HEK293 (cell line): ENCODE results near the gene TMEM79.

Experiments used
- CTCF ChIA-PET: fragments of 350-600 bp; formaldehyde crosslinking; extraction: SDS; loops from one replicate; lab custom pipeline; 2021; ENCODE audit warnings: antibody characterized with exemption; lab: Yijun Ruan, JAX
- POLR2A ChIA-PET: fragments of 300-600 bp; formaldehyde crosslinking; extraction: SDS; loops from one replicate; lab custom pipeline; 2020; ENCODE audit warnings: antibody characterized with exemption, inconsistent platforms; lab: Yijun Ruan, JAX
- H3K27ac ChIP-seq: fragments of 200-500 bp; sonication (Bioruptor generic); 2 replicates; pipeline ENCODE4 v1.5.1; 2014; ENCODE audit warnings: low read depth, low read length, control low read depth, inconsistent platforms; ENCODE audit errors: extremely low read depth
- H3K36me3 ChIP-seq, 2 experiments: fragments of 200-500 bp in 1 of 2; sonication (Bioruptor generic) in 1 of 2; 1 replicate in 1 of 2; 2 replicates in 1 of 2; pipeline ENCODE4 v1.5.1; 2014 to 2017; ENCODE audit warnings: inconsistent platforms in 2 of 2, low read length in 2 of 2; ENCODE audit not compliant: control insufficient read depth in 2 of 2, insufficient read depth in 1 of 2
- H3K4me1 ChIP-seq: fragments of 200-500 bp; sonication (Bioruptor generic); 2 replicates; pipeline ENCODE4 v1.5.1; 2014; ENCODE audit warnings: mild to moderate bottlenecking, low read length, inconsistent platforms; ENCODE audit not compliant: control insufficient read depth, insufficient read depth
- H3K4me3 ChIP-seq: 2 replicates; pipeline ENCODE4 v1.5.1; 2011; ENCODE audit warnings: low read depth, mild to moderate bottlenecking, control low read depth, low read length, moderate library complexity
- H3K9me3 ChIP-seq: fragments of 200-500 bp; sonication (Bioruptor generic); 2 replicates; pipeline ENCODE4 v1.5.1; 2014; ENCODE audit warnings: low read depth, low read length, inconsistent platforms; ENCODE audit not compliant: control insufficient read depth, insufficient read depth
- IKZF3 ChIP-seq: fragments of 450-650 bp; IDR thresholded peaks from 2 replicates; pipeline ENCODE4 v1.5.0; 2018; ENCODE audit warnings: missing biosample characterization, mild to moderate bottlenecking, missing genetic modification characterization, moderate library complexity
- MEIS1 ChIP-seq: sonication (generic); formaldehyde crosslinking; IDR thresholded peaks from 2 replicates; pipeline ENCODE4 v1.8.1; 2022; ENCODE audit warnings: missing genetic modification reagents, mild to moderate bottlenecking, borderline replicate concordance
- MZF1 ChIP-seq: fragments of 450-650 bp; formaldehyde crosslinking; IDR thresholded peaks from 2 replicates; pipeline ENCODE4 v1.5.1; 2017; ENCODE audit warnings: missing biosample characterization, missing genetic modification characterization, borderline replicate concordance
- SCRT2 ChIP-seq: fragments of 450-650 bp; formaldehyde crosslinking; IDR thresholded peaks from 2 replicates; pipeline ENCODE4 v1.5.1; 2016; ENCODE audit warnings: missing biosample characterization, missing genetic modification characterization
- SP3 ChIP-seq: fragments of 450-650 bp; formaldehyde crosslinking; IDR thresholded peaks from 2 replicates; pipeline ENCODE4 v1.5.1; 2016; ENCODE audit warnings: missing biosample characterization, missing genetic modification characterization
- TCF7L2 ChIP-seq: IDR thresholded peaks from 2 replicates; pipeline ENCODE4 v1.6.1; 2011; ENCODE audit warnings: low read depth, mild to moderate bottlenecking, inconsistent platforms, low read length, moderate library complexity, borderline replicate concordance
- WT1 ChIP-seq: fragments of 450-650 bp; formaldehyde crosslinking; IDR thresholded peaks from 2 replicates; pipeline ENCODE4 v1.5.1; 2016; ENCODE audit warnings: missing biosample characterization, missing genetic modification characterization
- ZBTB49 ChIP-seq: fragments of 450-650 bp; formaldehyde crosslinking; IDR thresholded peaks from 2 replicates; pipeline ENCODE4 v1.5.1; 2016; ENCODE audit warnings: missing biosample characterization, missing genetic modification characterization, low read depth
- ZFP69B ChIP-seq: fragments of 450-650 bp; formaldehyde crosslinking; IDR thresholded peaks from 2 replicates; pipeline ENCODE4 v1.5.1; 2016; ENCODE audit warnings: missing biosample characterization, missing genetic modification characterization
- ZNF19 ChIP-seq: fragments of 450-650 bp; formaldehyde crosslinking; IDR thresholded peaks from 2 replicates; pipeline ENCODE4; 2016; ENCODE audit warnings: missing biosample characterization, missing genetic modification characterization, low read depth
- ZNF274 ChIP-seq, 2 experiments: fragments of 200-500 bp in 1 of 2; fragments of 450-650 bp in 1 of 2; sonication (Bioruptor generic) in 1 of 2; formaldehyde crosslinking in 1 of 2; IDR thresholded peaks; 2 replicates each; pipeline versions ENCODE4 v1.5.1 to v1.6.1; 2014 to 2016; ENCODE audit warnings: borderline replicate concordance in 1 of 2, inconsistent platforms in 1 of 2, low read length in 1 of 2, missing biosample characterization in 1 of 2, missing genetic modification characterization in 1 of 2
- ZNF280D ChIP-seq: fragments of 450-650 bp; formaldehyde crosslinking; IDR thresholded peaks from 2 replicates; pipeline ENCODE4 v1.5.1; 2016; ENCODE audit warnings: missing biosample characterization, missing genetic modification characterization
- ZNF341 ChIP-seq: fragments of 450-650 bp; formaldehyde crosslinking; IDR thresholded peaks from 2 replicates; pipeline ENCODE4; 2016; ENCODE audit warnings: low read depth, missing biosample characterization, missing genetic modification characterization
- ZNF350 ChIP-seq: fragments of 450-650 bp; formaldehyde crosslinking; IDR thresholded peaks from 2 replicates; pipeline ENCODE4 v1.5.0; 2017; ENCODE audit warnings: missing biosample characterization, mild to moderate bottlenecking, missing genetic modification characterization
- ZNF513 ChIP-seq: fragments of 450-650 bp; IDR thresholded peaks from 2 replicates; pipeline ENCODE4 v1.5.1; 2018; ENCODE audit warnings: missing biosample characterization, missing genetic modification characterization
- ZNF561 ChIP-seq: fragments of 450-650 bp; IDR thresholded peaks from 2 replicates; pipeline ENCODE4 v1.5.1; 2018; ENCODE audit warnings: missing biosample characterization, missing genetic modification characterization, borderline replicate concordance
- ZNF623 ChIP-seq: fragments of 450-650 bp; formaldehyde crosslinking; IDR thresholded peaks from 2 replicates; pipeline ENCODE4 v1.5.1; 2016; ENCODE audit warnings: missing biosample characterization, missing genetic modification characterization
- ZNF76 ChIP-seq: fragments of 450-650 bp; formaldehyde crosslinking; IDR thresholded peaks from 2 replicates; pipeline ENCODE4; 2016; ENCODE audit warnings: low read depth, missing biosample characterization, missing genetic modification characterization, borderline replicate concordance
- TF ChIP-seq, protein P1 (sequence below): fragments of 450-650 bp; formaldehyde crosslinking; IDR thresholded peaks from 2 replicates; pipeline ENCODE4 v1.5.1; 2017; ENCODE audit warnings: missing biosample characterization, missing genetic modification characterization

The TMEM79 gene

GRCh38 chr1:156303241-156303640 is 19.1 kb downstream of the TMEM79 start (continued):
- TF ChIP-seq ZNF513 (tag by site-specific recombination) (no peak), ZBTB49 (no peak), ZFP69B (no peak), ZNF76 (tag by site-specific recombination) (no peak)
- TF ChIP-seq, all 188 proteins: peak for 0

- TF ChIP-seq ZNF623 (tag by site-specific recombination) = no peak
- TF ChIP-seq, protein P1, sequence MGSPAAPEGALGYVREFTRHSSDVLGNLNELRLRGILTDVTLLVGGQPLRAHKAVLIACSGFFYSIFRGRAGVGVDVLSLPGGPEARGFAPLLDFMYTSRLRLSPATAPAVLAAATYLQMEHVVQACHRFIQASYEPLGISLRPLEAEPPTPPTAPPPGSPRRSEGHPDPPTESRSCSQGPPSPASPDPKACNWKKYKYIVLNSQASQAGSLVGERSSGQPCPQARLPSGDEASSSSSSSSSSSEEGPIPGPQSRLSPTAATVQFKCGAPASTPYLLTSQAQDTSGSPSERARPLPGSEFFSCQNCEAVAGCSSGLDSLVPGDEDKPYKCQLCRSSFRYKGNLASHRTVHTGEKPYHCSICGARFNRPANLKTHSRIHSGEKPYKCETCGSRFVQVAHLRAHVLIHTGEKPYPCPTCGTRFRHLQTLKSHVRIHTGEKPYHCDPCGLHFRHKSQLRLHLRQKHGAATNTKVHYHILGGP (tag by site-specific recombination) = no peak
- no peak for TF ChIP-seq TCF7L2
- no peak for TF ChIP-seq WT1 (tag by site-specific recombination)
- TF ChIP-seq MEIS1 = no peak
- TF ChIP-seq SP3 (tag by site-specific recombination) = no peak
- TF ChIP-seq ZNF274 (IDR thresholded peaks at IDR 0.05; ENCODE audit: low read length) = no peak
- TF ChIP-seq ZNF274 (tag by site-specific recombination; IDR thresholded peaks at IDR 0.05; ENCODE audit: borderline replicate concordance) = no peak
- TF ChIP-seq ZNF280D (tag by site-specific recombination) = no peak
- no peak for TF ChIP-seq ZNF19 (tag by site-specific recombination)
- no peak for TF ChIP-seq ZNF341 (tag by site-specific recombination)
- TF ChIP-seq SCRT2 (tag by site-specific recombination) = no peak
- no peak for TF ChIP-seq IKZF3 (tag by site-specific recombination)
- TF ChIP-seq ZNF350 (tag by site-specific recombination) = no peak
- no peak for TF ChIP-seq MZF1
- no peak for TF ChIP-seq ZNF561
- CTCF ChIA-PET = no interaction called here
- no peak overlapping the region for H3K27ac ChIP-seq
- peaks cover 50 to 56% of the 10 kb centered on the region in 2 experiments for H3K36me3 ChIP-seq
- no peak overlapping the region for H3K4me3 ChIP-seq
- POLR2A ChIA-PET = interaction anchor here (0.6 kb wide), 1 partner anchor 34 kb away, joined by 5 read pairs; no protein-coding TSS in a partner anchor
- H3K9me3 ChIP-seq = no peaks in the 10 kb centered on the region
- H3K4me1 ChIP-seq = no peaks in the 10 kb centered on the region
These were observed 21.1 kb downstream of the TMEM79 start for GRCh38 chr1:156305215-156305614.
